ENCODE data around the gene UBA7. TPM values are rescaled to one million over a fixed set of nuclear protein-coding genes. Genes with fewer than 3 reads are reported as not detected.

The UBA7 gene
- total RNA-seq, 4 donors from 2014 or later: 77.5 to 112 (median 94.0) TPM

GRCh38 chr3:49772703-49773102, 41.0 kb downstream of the UBA7 start:
- H3K4me1 ChIP-seq: peaks cover 2 to 27% (median 7%) of the 10 kb centered on the region in 4 donors
- no peaks in the 10 kb centered on the region for H3K27me3 ChIP-seq
- WGBS, 2 donors (ENCODE audit: low coverage in 1 of 2): 97 to 100% methylated on average over 1 to 2 of the region's 2 CpGs
- H3K4me3 ChIP-seq: no peak overlapping the region
- no peak overlapping the region for H3K27ac ChIP-seq
- H3K9me3 ChIP-seq: no peaks in the 10 kb centered on the region
- DNase-seq: no peak
- no peak for TF ChIP-seq CTCF (IDR thresholded peaks at IDR 0.05)
- in situ Hi-C loops (cut with MboI; ENCODE audit: low pct_ligation_motif_present in 1 of 4, low pct_unique_long_range_greater_than_20kb in 1 of 4, low sequenced_read_pairs in 3 of 4) (no loop called here), intact Hi-C loops (cut with DNase I; ENCODE audit: low total_unique reads) (no loop called here)
- no peaks in the 10 kb centered on the region for H3K36me3 ChIP-seq

GRCh38 chr3:49771340-49771938, 42.3 kb downstream of the UBA7 start:
- H3K9me3 ChIP-seq: no peaks in the 10 kb centered on the region
- no peak for DNase-seq
- no peak overlapping the region for H3K4me3 ChIP-seq
- intact Hi-C loops (cut with DNase I; ENCODE audit: low total_unique reads) (no loop called here), in situ Hi-C loops (cut with MboI; ENCODE audit: low pct_ligation_motif_present in 1 of 4, low pct_unique_long_range_greater_than_20kb in 1 of 4, low sequenced_read_pairs in 3 of 4) (no loop called here)
- WGBS, 2 donors (ENCODE audit: low coverage in 1 of 2): 70 to 83% methylated on average over 1 of the region's 1 CpG
- no peaks in the 10 kb centered on the region for H3K27me3 ChIP-seq
- H3K36me3 ChIP-seq: no peaks in the 10 kb centered on the region
- peaks cover 2 to 27% (median 7%) of the 10 kb centered on the region in 4 donors for H3K4me1 ChIP-seq
- no peak overlapping the region for H3K27ac ChIP-seq
- TF ChIP-seq POLR2A (IDR thresholded peaks at IDR 0.05): no peak
- TF ChIP-seq POLR2AphosphoS5 (IDR thresholded peaks at IDR 0.05): no peak
- TF ChIP-seq EP300 (IDR thresholded peaks at IDR 0.05; ENCODE audit: low read depth): no peak
- no peak for TF ChIP-seq CTCF (IDR thresholded peaks at IDR 0.05)

GRCh38 chr3:49769926-49770325, 43.8 kb downstream of the UBA7 start:
- Histone ChIP-seq H3K27ac (no peak overlapping the region), H3K27me3 (no peaks in the 10 kb centered on the region), H3K9me3 (no peaks in the 10 kb centered on the region), H3K4me3 (no peak overlapping the region), H3K36me3 (no peaks in the 10 kb centered on the region), H3K4me1 (peaks cover under 1 to 19% (median 4%) of the 10 kb centered on the region in 4 donors)
- in situ Hi-C loops (cut with MboI; ENCODE audit: low pct_ligation_motif_present in 1 of 4, low pct_unique_long_range_greater_than_20kb in 1 of 4, low sequenced_read_pairs in 3 of 4) (no loop called here), intact Hi-C loops (cut with DNase I; ENCODE audit: low total_unique reads) (no loop called here)
- TF ChIP-seq POLR2AphosphoS5 (IDR thresholded peaks at IDR 0.05) (no peak), EP300 (IDR thresholded peaks at IDR 0.05; ENCODE audit: low read depth) (no peak), POLR2A (IDR thresholded peaks at IDR 0.05) (no peak), CTCF (IDR thresholded peaks at IDR 0.05) (no peak)
- DNase-seq: no peak

GRCh38 chr3:49769286-49769915, 44.4 kb downstream of the UBA7 start:
- in situ Hi-C loops (cut with MboI; ENCODE audit: low pct_ligation_motif_present in 1 of 4, low pct_unique_long_range_greater_than_20kb in 1 of 4, low sequenced_read_pairs in 3 of 4) (no loop called here), intact Hi-C loops (cut with DNase I; ENCODE audit: low total_unique reads) (no loop called here)
- WGBS, 2 donors (ENCODE audit: low coverage in 1 of 2): 90 to 100% methylated on average over 2 to 3 of the region's 3 CpGs
- Histone ChIP-seq H3K4me3 (no peak overlapping the region), H3K27me3 (no peaks in the 10 kb centered on the region), H3K9me3 (no peaks in the 10 kb centered on the region), H3K4me1 (peaks cover 0 to 14% (median under 1%) of the 10 kb centered on the region in 4 donors), H3K27ac (no peak overlapping the region), H3K36me3 (no peaks in the 10 kb centered on the region)
- no peak for DNase-seq
- TF ChIP-seq POLR2AphosphoS5 (IDR thresholded peaks at IDR 0.05) (no peak), EP300 (IDR thresholded peaks at IDR 0.05; ENCODE audit: low read depth) (no peak), CTCF (IDR thresholded peaks at IDR 0.05) (no peak)

Data from transverse colon (tissue), 4 donors.